ENCODE data around the gene FOXM1.

The FOXM1 gene

DNA sequence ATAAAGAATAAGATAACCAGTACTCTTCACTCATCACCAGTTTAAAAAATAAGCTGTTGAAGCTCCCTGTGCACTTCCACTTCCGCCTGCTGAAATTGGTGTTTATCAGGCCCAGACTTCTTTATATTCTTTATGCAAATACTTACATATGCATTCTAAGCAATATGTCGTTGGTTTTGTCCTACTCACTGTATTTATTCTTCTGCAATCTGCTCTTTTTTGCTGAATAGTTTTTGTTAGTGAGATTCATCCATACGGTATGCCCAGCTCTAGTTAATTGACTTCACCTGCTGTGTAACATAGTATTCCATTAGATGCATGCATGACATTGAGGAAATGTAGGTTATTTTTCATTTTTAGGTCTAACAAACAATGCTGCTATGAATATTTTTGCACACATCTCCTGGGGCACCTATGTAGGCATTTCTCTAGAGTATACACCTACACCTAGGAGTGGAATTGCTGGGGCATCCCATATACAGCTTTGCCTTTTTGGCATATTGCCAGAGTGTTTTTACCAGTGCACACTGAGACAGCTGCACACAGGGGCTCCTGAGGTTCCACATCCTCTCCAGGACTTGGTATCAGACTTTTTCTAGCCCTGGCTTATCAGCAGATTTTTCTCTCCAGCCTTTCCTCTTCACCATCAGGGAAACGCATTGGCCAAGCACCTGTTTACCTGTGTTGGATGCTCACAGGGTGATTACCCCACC, 41.1 kb downstream of the FOXM1 start:
- DNase-seq = no peak

- DNase-seq = no peak
Observed at GRCh38 chr12:2834581-2835491, 42.1 kb downstream of the FOXM1 start, which contains the start of gene NRIP2. Gene NRIP2, minus strand, starts transcription at chr12:2835035. Its CDS starts 52 bp downstream, at chr12:2834983.

- no peak for DNase-seq
Observed at GRCh38 chr12:2833810-2834209, 43.2 kb downstream of the FOXM1 start.

GRCh38 chr12:2833327-2833726, 43.6 kb downstream of the FOXM1 start:
- DNase-seq = no peak

GRCh38 chr12:2832550-2833127, 44.3 kb downstream of the FOXM1 start:
- DNase-seq = no peak

DNA sequence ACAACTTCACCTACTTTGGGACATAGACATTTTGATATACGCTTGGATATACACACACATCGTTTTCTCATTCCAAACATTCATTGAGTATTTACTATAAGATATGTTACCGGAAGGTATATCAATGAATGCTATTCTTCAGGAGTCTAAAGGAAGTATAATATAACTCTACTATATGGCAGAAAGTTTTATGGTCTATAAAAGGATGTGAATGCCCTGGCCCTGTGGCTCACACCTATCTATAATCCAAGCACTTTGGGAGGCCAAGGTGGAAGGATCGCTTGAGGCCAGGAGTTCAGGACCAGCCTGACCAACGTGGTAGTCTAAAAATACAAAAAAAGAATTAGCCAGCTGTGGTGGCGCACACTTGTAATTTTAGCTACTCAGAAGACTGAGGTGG, 47.7 kb downstream of the FOXM1 start:
- DNase-seq = no peak

- DNase-seq = no peak
Observed at GRCh38 chr12:2826721-2827515, 50.1 kb downstream of the FOXM1 start.

- DNase-seq = no peak
Observed at GRCh38 chr12:2826036-2826435, 50.9 kb downstream of the FOXM1 start.

- DNase-seq = no peak
Observed at GRCh38 chr12:2825132-2825531, 51.8 kb downstream of the FOXM1 start.

DNA sequence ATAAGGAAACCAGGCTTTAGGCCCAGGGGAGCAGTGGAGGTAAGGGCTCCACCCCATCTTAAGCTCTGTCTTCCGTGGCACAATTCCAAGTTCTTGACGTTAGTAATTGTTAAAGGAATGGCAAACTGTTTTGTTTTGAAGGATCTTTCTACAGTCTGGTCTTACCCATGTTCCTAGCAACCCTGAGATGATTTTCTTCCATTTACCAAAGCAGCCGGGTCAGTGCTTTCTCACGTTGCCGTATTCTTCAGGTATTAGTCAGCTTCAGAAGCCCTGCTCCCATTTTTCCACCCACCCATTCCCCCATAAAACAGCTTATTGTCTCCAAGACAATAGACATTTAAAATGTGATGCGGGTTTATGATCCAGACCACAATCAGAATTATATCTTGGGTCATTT, 52.4 kb downstream of the FOXM1 start:
- DNase-seq = no peak

- DNase-seq = no peak
Observed at GRCh38 chr12:2823483-2823882, 53.5 kb downstream of the FOXM1 start.

- DNase-seq = no peak
Observed at GRCh38 chr12:2820432-2820831, 56.5 kb downstream of the FOXM1 start.

DNA sequence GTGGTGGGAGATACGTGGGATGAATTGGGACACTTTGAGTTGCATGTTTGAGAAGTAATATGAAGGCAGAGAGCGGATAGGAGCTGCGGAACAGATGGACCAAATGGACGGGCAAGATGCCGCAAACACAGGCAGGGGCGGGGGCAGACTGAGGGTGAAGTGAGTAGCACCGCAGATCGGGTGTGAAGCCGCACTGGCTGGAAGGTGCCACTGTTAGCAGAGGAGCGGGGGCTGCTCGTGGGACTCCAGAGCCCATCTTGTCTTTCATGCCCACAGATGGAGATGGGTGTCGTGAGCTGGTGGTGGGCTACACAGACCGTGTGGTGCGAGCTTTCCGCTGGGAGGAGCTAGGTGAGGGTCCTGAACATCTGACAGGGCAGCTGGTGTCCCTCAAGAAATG, 57.2 kb downstream of the FOXM1 start:
- DNase-seq = no peak

- peak; percentile 38 for DNase-seq
Observed at GRCh38 chr12:2813214-2814185, 63.5 kb downstream of the FOXM1 start.

DNA sequence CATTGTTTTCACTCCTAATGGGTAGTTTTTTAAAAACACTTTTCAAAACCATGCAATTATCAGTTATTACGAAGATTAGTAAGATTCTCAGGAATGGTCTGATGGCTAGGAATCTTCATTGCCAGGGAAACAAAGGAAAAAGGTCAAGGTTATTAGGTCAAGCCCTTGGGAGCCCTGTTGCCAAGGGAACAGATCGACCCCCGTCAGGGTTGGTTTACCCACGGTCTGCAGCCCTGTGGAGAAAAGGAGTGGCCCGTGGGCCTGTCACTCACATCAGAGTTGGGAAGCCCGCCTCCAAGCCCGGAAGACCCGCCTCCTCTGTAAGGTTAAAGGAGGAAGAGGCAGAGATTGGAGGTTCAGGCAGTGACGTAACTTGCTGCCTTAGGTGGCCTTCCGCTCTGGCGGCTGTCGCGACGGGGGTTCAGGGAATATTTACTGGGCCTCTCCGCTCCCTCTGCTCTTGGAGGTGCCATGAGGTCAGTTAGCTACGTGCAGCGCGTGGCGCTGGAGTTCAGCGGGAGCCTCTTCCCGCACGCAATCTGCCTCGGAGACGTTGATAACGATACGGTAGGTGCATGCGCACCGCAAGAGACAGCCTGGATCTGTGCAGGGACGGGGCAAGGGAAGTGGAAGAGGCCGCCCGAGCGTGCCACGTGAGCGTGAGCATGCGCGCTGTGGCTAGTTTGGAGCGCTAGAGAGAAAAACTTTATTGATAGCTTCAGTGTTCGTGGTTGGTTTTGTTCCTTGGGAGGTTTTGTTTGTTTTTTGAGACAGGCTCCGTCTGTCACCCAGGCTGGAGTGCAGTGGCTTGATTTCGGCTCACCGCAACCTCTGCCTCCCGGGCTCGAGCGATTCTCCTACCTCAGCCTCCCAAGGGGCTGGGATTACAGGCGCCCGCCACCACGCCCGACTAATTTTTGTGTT, 64.4 kb downstream of the FOXM1 start, which contains the start of gene ITFG2:
Gene ITFG2, plus strand, starts transcription at position 379 of the 924 bp plus-strand sequence. Its CDS starts 93 bp downstream, at position 472.
- peak; percentile 93 for DNase-seq

DNA sequence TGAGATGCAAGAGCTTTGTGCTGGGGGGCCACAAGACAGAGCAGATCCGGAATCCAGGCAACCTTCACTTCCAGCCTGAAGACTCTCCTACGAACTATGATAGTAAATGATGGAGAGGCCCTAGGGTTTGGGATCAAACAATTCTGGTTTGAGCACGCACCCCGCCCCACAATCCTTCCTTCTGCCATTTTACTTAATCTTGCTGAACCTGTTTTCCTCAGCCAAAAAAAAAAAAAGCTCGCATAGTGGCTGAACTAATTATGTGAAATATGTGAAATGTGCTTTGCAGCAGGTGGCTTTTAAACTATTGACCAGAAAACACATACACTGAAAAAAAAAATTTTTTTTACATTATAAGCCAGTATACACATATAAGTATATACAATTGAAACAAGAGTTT, 65.2 kb downstream of the FOXM1 start:
- DNase-seq = no peak

Measured in activated T-cell treated with anti-CD3 and anti-CD28 coated beads for 4 hours (primary cell).